GM15510 (cell line): ENCODE results near the gene KMT2A.

Experiments used
- POLR2A ChIP-seq: IDR thresholded peaks from 3 replicates; pipeline ENCODE4 v1.6.1; 2011; ENCODE audit warnings: borderline replicate concordance; ENCODE audit not compliant: insufficient read length; ENCODE audit errors: extremely low read depth

KMT2A gene

GRCh38 chr11:118514103-118514502 is 77.8 kb downstream of the KMT2A start:
- TF ChIP-seq POLR2A, result no peak

GRCh38 chr11:118519549-118519948 is 83.3 kb downstream of the KMT2A start:
- TF ChIP-seq POLR2A, result no peak

- no peak for TF ChIP-seq POLR2A
Observed at GRCh38 chr11:118521892-118522311, 85.6 kb downstream of the KMT2A start.

- no peak for TF ChIP-seq POLR2A
Observed at GRCh38 chr11:118522571-118523072, 86.3 kb downstream of the KMT2A start.

GRCh38 chr11:118524356-118524755 is 88.1 kb downstream of the KMT2A start:
- no peak for TF ChIP-seq POLR2A

GRCh38 chr11:118524757-118525470 is 88.6 kb downstream of the KMT2A start:
- no peak for TF ChIP-seq POLR2A

GRCh38 chr11:118526688-118527087 is 90.4 kb downstream of the KMT2A start:
- no peak for TF ChIP-seq POLR2A

- no peak for TF ChIP-seq POLR2A
Observed at GRCh38 chr11:118527109-118527508, 90.8 kb downstream of the KMT2A start, which contains the start of gene TTC36. Gene TTC36, plus strand, starts transcription at chr11:118527474. Its CDS starts 21 bp downstream, at chr11:118527495.

GRCh38 chr11:118528511-118528910 is 92.2 kb downstream of the KMT2A start:
- no peak for TF ChIP-seq POLR2A

GRCh38 chr11:118529584-118530175 is 93.4 kb downstream of the KMT2A start:
- no peak for TF ChIP-seq POLR2A

GRCh38 chr11:118530180-118530682 is 93.9 kb downstream of the KMT2A start:
- TF ChIP-seq POLR2A, result no peak

GRCh38 chr11:118530683-118531596 is 94.6 kb downstream of the KMT2A start, which contains the start of gene TMEM25:
Gene TMEM25, plus strand, starts transcription at chr11:118531192. Its CDS starts 610 bp downstream, at chr11:118531802.
- TF ChIP-seq POLR2A, result peak; percentile 39

GRCh38 chr11:118531597-118532084 is 95.3 kb downstream of the KMT2A start:
- no peak for TF ChIP-seq POLR2A

- TF ChIP-seq POLR2A, result no peak
Observed at GRCh38 chr11:118532091-118532490, 95.8 kb downstream of the KMT2A start.
